Measurements from ENCODE around the gene CD177. TPM values are rescaled to one million over a fixed set of nuclear protein-coding genes. Genes with fewer than 3 reads are reported as not detected.

The CD177 gene, protein sequence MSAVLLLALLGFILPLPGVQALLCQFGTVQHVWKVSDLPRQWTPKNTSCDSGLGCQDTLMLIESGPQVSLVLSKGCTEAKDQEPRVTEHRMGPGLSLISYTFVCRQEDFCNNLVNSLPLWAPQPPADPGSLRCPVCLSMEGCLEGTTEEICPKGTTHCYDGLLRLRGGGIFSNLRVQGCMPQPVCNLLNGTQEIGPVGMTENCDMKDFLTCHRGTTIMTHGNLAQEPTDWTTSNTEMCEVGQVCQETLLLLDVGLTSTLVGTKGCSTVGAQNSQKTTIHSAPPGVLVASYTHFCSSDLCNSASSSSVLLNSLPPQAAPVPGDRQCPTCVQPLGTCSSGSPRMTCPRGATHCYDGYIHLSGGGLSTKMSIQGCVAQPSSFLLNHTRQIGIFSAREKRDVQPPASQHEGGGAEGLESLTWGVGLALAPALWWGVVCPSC
- 0.14 TPM in 1 of 2 replicates, not detected in the other for total RNA-seq (2022)
- not detected for Bru-seq, nascent RNA
- BruChase-seq, experiment 1, labeled RNA remaining after a 2-hour chase = not detected
- percentile 13 among the genes with signal in this experiment for BruChase-seq, experiment 2, labeled RNA remaining after a 6-hour chase
- long read RNA-seq = 0 reads

DNA sequence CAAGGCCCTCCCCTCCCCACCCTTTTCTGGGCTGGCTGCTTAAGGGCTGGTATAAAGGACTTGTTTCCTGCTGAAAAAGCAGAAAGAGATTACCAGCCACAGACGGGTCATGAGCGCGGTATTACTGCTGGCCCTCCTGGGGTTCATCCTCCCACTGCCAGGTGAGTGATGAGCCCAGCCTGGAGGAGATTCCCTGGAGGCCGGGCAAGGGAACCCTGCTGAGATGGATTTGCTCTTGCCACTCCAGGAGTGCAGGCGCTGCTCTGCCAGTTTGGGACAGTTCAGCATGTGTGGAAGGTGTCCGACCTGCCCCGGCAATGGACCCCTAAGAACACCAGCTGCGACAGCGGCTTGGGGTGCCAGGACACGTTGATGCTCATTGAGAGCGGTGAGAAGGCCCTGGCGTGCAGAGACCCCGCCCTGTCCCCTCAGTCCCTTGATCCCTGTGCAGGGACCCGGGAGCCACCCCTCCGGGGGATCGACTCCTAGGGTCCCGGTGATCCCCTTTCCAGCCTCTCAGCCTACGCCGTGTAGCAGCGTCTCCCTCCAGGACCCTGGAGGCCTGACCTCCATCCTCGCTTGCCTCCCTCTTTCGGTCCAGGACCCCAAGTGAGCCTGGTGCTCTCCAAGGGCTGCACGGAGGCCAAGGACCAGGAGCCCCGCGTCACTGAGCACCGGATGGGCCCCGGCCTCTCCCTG, at the start of gene CD177:
TSS of gene CD177 (plus strand) at position 81 of the 699 bp plus-strand sequence. CDS start at position 110, 29 bp downstream.
- H3K27me3 Mint-ChIP-seq (ENCODE audit: insufficient read depth, unreplicated experiment) = no peaks in the 10 kb centered on the region
- Histone ChIP-seq H3K4me3 (ENCODE audit: low read depth, low read length) (no peak within 1 kb of the TSS), H3K27me3 (replicated peaks; ENCODE audit: control insufficient read depth, insufficient read depth, low read length) (no peaks in the 10 kb centered on the region), H3K9me3 (no peaks in the 10 kb centered on the region), H3K4me1 (no peaks in the 10 kb centered on the region), H3K36me3 (ENCODE audit: control insufficient read depth, insufficient read depth, low read length) (no peaks in the 10 kb centered on the region)
- H3K27ac Mint-ChIP-seq (ENCODE audit: unreplicated experiment) = no peak within 1 kb of the TSS
- DNase-seq = no peak
- peaks cover 13% of the 10 kb centered on the region for H3K9me3 Mint-ChIP-seq (ENCODE audit: unreplicated experiment)
- TF ChIP-seq, protein P1, sequence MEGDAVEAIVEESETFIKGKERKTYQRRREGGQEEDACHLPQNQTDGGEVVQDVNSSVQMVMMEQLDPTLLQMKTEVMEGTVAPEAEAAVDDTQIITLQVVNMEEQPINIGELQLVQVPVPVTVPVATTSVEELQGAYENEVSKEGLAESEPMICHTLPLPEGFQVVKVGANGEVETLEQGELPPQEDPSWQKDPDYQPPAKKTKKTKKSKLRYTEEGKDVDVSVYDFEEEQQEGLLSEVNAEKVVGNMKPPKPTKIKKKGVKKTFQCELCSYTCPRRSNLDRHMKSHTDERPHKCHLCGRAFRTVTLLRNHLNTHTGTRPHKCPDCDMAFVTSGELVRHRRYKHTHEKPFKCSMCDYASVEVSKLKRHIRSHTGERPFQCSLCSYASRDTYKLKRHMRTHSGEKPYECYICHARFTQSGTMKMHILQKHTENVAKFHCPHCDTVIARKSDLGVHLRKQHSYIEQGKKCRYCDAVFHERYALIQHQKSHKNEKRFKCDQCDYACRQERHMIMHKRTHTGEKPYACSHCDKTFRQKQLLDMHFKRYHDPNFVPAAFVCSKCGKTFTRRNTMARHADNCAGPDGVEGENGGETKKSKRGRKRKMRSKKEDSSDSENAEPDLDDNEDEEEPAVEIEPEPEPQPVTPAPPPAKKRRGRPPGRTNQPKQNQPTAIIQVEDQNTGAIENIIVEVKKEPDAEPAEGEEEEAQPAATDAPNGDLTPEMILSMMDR (IDR thresholded peaks at IDR 0.05; ENCODE audit: insufficient read depth in 1 of 2, low read depth in 1 of 2, low read length in 1 of 2, severe bottlenecking in 1 of 2, unreplicated experiment in 1 of 2) = no peak
- POLR2A ChIA-PET = no interaction called here
- CTCF ChIA-PET = no interaction called here
- no peaks in the 10 kb centered on the region for H3K4me1 Mint-ChIP-seq (ENCODE audit: low read depth, unreplicated experiment)
- H3K4me3 Mint-ChIP-seq (ENCODE audit: unreplicated experiment) = no peak within 1 kb of the TSS
- intact Hi-C loops (cut with micrococcal nuclease; ENCODE audit: unreplicated experiment) = no loop called here
- BruUV-seq (replicated peaks) = no TSS peak
- no peaks in the 10 kb centered on the region for H3K36me3 Mint-ChIP-seq (ENCODE audit: insufficient read depth, unreplicated experiment)

DNA sequence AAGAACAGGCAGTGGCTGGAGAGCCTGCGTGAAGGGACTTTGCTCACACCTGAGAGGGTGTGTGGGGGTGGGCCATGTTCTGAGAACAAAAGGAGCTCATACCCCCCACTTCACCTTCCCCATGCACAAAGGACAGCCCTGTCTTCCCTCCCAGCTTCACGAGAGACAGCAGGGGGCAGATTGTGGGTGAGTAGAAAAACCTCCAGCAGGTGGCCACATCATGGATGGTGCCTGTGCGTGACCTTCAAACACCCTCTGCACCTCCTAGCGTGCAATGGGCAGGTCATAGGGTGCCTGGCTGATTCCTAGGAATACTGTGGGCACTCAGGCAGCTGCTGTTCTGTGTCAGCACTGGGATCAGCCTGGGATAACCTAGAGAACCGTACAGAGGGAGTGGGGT, 47.8 kb upstream of the CD177 start:
- Mint-ChIP-seq H3K27me3 (ENCODE audit: insufficient read depth, unreplicated experiment) (no peaks in the 10 kb centered on the region), H3K27ac (ENCODE audit: unreplicated experiment) (no peak overlapping the region), H3K36me3 (ENCODE audit: insufficient read depth, unreplicated experiment) (no peaks in the 10 kb centered on the region), H3K4me3 (ENCODE audit: unreplicated experiment) (no peak overlapping the region), H3K9me3 (ENCODE audit: unreplicated experiment) (peaks cover 20% of the 10 kb centered on the region), H3K4me1 (ENCODE audit: low read depth, unreplicated experiment) (no peaks in the 10 kb centered on the region)
- DNase-seq = peak in 1 of 2 experiments; percentile 16
- POLR2A ChIA-PET = no interaction called here
- intact Hi-C loops (cut with micrococcal nuclease; ENCODE audit: unreplicated experiment) = loop anchor here (2.0 kb wide), 1 partner anchor 23 kb away; no protein-coding TSS in a partner anchor
- Histone ChIP-seq H3K4me1 (no peaks in the 10 kb centered on the region), H3K9me3 (no peaks in the 10 kb centered on the region; the same call in 1 of the 2 replicates), H3K27me3 (replicated peaks; ENCODE audit: control insufficient read depth, insufficient read depth, low read length) (no peaks in the 10 kb centered on the region), H3K4me3 (ENCODE audit: low read depth, low read length) (no peak overlapping the region), H3K36me3 (ENCODE audit: control insufficient read depth, insufficient read depth, low read length) (no peaks in the 10 kb centered on the region)
- CTCF ChIA-PET = interaction anchor here (0.6 to 1.3 kb wide), 3 partner anchors 120 to 214 kb away, joined by 3 to 5 read pairs (median 3); no protein-coding TSS in a partner anchor
- BruUV-seq (replicated peaks) = no TSS peak
- TF ChIP-seq, protein P1 (IDR thresholded peaks at IDR 0.05; ENCODE audit: insufficient read depth in 1 of 2, low read depth in 1 of 2, low read length in 1 of 2, severe bottlenecking in 1 of 2, unreplicated experiment in 1 of 2) = peak in 1 of 2 experiments; percentile 24

GRCh38 chr19:43306097-43306496, 47.4 kb upstream of the CD177 start:
- ChIA-PET CTCF (interaction anchor here (1.3 kb wide), 1 partner anchor 119 kb away, joined by 5 read pairs; no protein-coding TSS in a partner anchor), POLR2A (no interaction called here)
- no TSS peak for BruUV-seq (replicated peaks)
- Histone ChIP-seq H3K4me1 (no peaks in the 10 kb centered on the region), H3K36me3 (ENCODE audit: control insufficient read depth, insufficient read depth, low read length) (no peaks in the 10 kb centered on the region), H3K9me3 (no peaks in the 10 kb centered on the region; the same call in 1 of the 2 replicates), H3K27me3 (replicated peaks; ENCODE audit: control insufficient read depth, insufficient read depth, low read length) (no peaks in the 10 kb centered on the region), H3K4me3 (ENCODE audit: low read depth, low read length) (no peak overlapping the region)
- Mint-ChIP-seq H3K4me3 (ENCODE audit: unreplicated experiment) (no peak overlapping the region), H3K36me3 (ENCODE audit: insufficient read depth, unreplicated experiment) (no peaks in the 10 kb centered on the region), H3K9me3 (ENCODE audit: unreplicated experiment) (peaks cover 20% of the 10 kb centered on the region), H3K27me3 (ENCODE audit: insufficient read depth, unreplicated experiment) (no peaks in the 10 kb centered on the region), H3K4me1 (ENCODE audit: low read depth, unreplicated experiment) (no peaks in the 10 kb centered on the region), H3K27ac (ENCODE audit: unreplicated experiment) (no peak overlapping the region)
- TF ChIP-seq, protein P1 (IDR thresholded peaks at IDR 0.05; ENCODE audit: insufficient read depth in 1 of 2, low read depth in 1 of 2, low read length in 1 of 2, severe bottlenecking in 1 of 2, unreplicated experiment in 1 of 2) = no peak
- no peak for DNase-seq
- intact Hi-C loops (cut with micrococcal nuclease; ENCODE audit: unreplicated experiment) = no loop called here
